Right ventricle myocardium inferior (tissue), 1 donor: Measurements from ENCODE around the gene NAA50. TPM values are rescaled to one million over a fixed set of nuclear protein-coding genes. Genes with fewer than 3 reads are reported as not detected.

ENCODE experiments used
- ATAC-seq: fragments of 200-7000 bp; cut with Tn5 transposase; one replicate; pipeline ENCODE4 v1.9.1; 2020; ENCODE audit warnings: mild to moderate bottlenecking, moderate library complexity
- DNase-seq: peaks from one replicate; pipeline ENCODE4 v3.0.0; 2021; ENCODE audit errors: missing footprints
- intact Hi-C: fragments of 100-400 bp; cut with DNase I; formaldehyde crosslinking; loops from one replicate; pipeline ENCODE4 v1.11.0; 2022
- long read RNA-seq: library from polyadenylated mRNA; unstranded; transcript quantifications from one replicate; pipeline ENCODE4 v2.0.0, GENCODE V29; 2021
- total RNA-seq: library from RNA; stranded (reverse); fragmentation: NEBNext Ultra II Directional; extraction: Animal tissue kit (Norgen Biotek cat#: 25700); gene quantifications from one replicate; pipeline ENCODE4 v1.2.1, GENCODE V29; 2021
- donor health status: DM: no; HTN: yes; CAD: no; lungs with severe emphysema.

Gene NAA50
- total RNA-seq, result 80.8 TPM
- long read RNA-seq, full-length matches to known transcripts, result 33 of 34 reads
- long read RNA-seq, partial matches to known transcripts, result 0 of 34 reads
- long read RNA-seq, other reads (novel, unspliced or antisense), result 1 of 34 reads

GRCh38 chr3:113745756-113746547, at the start of gene NAA50:
Gene NAA50 (minus strand): TSS chr3:113746249. CDS start chr3:113745949, 300 bp downstream.
- DNase-seq (peak; percentile 96), ATAC-seq (peak; percentile 97)
- intact Hi-C loops, result loop anchor here (1.0 to 10.0 kb wide), 5 partner anchors 39 to 1401 kb away; partner anchors contain the start of genes CCDC191, QTRT2, USF3 and ZBTB20

GRCh38 chr3:113795693-113796092, 49.6 kb upstream of the NAA50 start:
- DNase-seq, result no peak
- intact Hi-C loops, result no loop called here
- no peak for ATAC-seq

- intact Hi-C loops, result no loop called here
- ATAC-seq, result no peak
- no peak for DNase-seq
Observed at GRCh38 chr3:113794526-113794925, 48.5 kb upstream of the NAA50 start.

- DNase-seq (no peak), ATAC-seq (no peak)
- intact Hi-C loops, result no loop called here
Observed at GRCh38 chr3:113791381-113791780, 45.3 kb upstream of the NAA50 start.

- intact Hi-C loops, result loop anchor here (2.0 kb wide), 1 partner anchor 37 kb away; the partner anchor contains the start of genes ATP6V1A and NAA50
- DNase-seq, result no peak
- no peak for ATAC-seq
Observed at GRCh38 chr3:113783980-113784379, 37.9 kb upstream of the NAA50 start.

GRCh38 chr3:113783463-113783862, 37.4 kb upstream of the NAA50 start:
- ATAC-seq (no peak), DNase-seq (no peak)
- intact Hi-C loops, result no loop called here

GRCh38 chr3:113776564-113776963, 30.5 kb upstream of the NAA50 start:
- ATAC-seq, result no peak
- DNase-seq, result no peak
- intact Hi-C loops, result no loop called here

GRCh38 chr3:113775516-113775915, 29.5 kb upstream of the NAA50 start:
- intact Hi-C loops, result no loop called here
- no peak for ATAC-seq
- no peak for DNase-seq

GRCh38 chr3:113773381-113773780, 27.3 kb upstream of the NAA50 start:
- intact Hi-C loops, result no loop called here
- DNase-seq (no peak), ATAC-seq (no peak)

- intact Hi-C loops, result no loop called here
- no peak for DNase-seq
- ATAC-seq, result no peak
Observed at GRCh38 chr3:113771993-113772392, 25.9 kb upstream of the NAA50 start.

- DNase-seq, result no peak
- no peak for ATAC-seq
- intact Hi-C loops, result no loop called here
Observed at GRCh38 chr3:113769551-113769950, 23.5 kb upstream of the NAA50 start.

- intact Hi-C loops, result no loop called here
- DNase-seq (no peak), ATAC-seq (no peak)
Observed at GRCh38 chr3:113764698-113765097, 18.6 kb upstream of the NAA50 start.

- ATAC-seq (no peak), DNase-seq (no peak)
- intact Hi-C loops, result no loop called here
Observed at GRCh38 chr3:113758389-113759024, 12.5 kb upstream of the NAA50 start.

GRCh38 chr3:113754494-113755159, 8.6 kb upstream of the NAA50 start:
- DNase-seq (no peak), ATAC-seq (no peak)
- intact Hi-C loops, result no loop called here

- DNase-seq (no peak), ATAC-seq (no peak)
- intact Hi-C loops, result no loop called here
Observed at GRCh38 chr3:113753376-113753985, 7.4 kb upstream of the NAA50 start.

- DNase-seq, result no peak
- no peak for ATAC-seq
- intact Hi-C loops, result no loop called here
Observed at GRCh38 chr3:113751141-113751540, 5.1 kb upstream of the NAA50 start.

GRCh38 chr3:113747283-113748046, 1.4 kb upstream of the NAA50 start:
- intact Hi-C loops, result loop anchor here (2.0 to 10.0 kb wide), 4 partner anchors 37 to 1399 kb away; partner anchors contain the start of genes CCDC191, QTRT2 and ZBTB20
- no peak for DNase-seq
- ATAC-seq, result no peak
